Cardiac muscle cell (in vitro differentiated cells and primary cell): ENCODE data around the gene TES. TPM values are rescaled to one million over a fixed set of nuclear protein-coding genes. Genes with fewer than 3 reads are reported as not detected.

Source experiments
- DNase-seq, 2 donors: peaks; one replicate each; pipeline versions ENCODE4 v3.0.0 to v3.0.0-alpha.2; 2010 to 2017; ENCODE audit warnings: low read depth in 1 of 2, low spot score in 1 of 2
- H3K27ac ChIP-seq: fragments of 200-600 bp; sonication (generic); 2 replicates; pipeline ENCODE4 v1.5.1; 2016
- H3K27me3 ChIP-seq: fragments of 200-600 bp; sonication (generic); 2 replicates; pipeline ENCODE4 v1.6.0; 2016; ENCODE audit warnings: control low read depth
- H3K36me3 ChIP-seq: fragments of 200-600 bp; sonication (generic); 2 replicates; pipeline ENCODE4 v1.5.1; 2016; ENCODE audit warnings: control low read depth
- H3K4me1 ChIP-seq: fragments of 200-600 bp; sonication (generic); 2 replicates; pipeline ENCODE4 v1.8.1; 2017; ENCODE audit warnings: low read depth, mild to moderate bottlenecking, mixed run types
- H3K4me3 ChIP-seq: fragments of 200-600 bp; sonication (generic); 2 replicates; pipeline ENCODE4 v1.5.1; 2016; ENCODE audit warnings: mild to moderate bottlenecking
- H3K9me3 ChIP-seq: fragments of 200-600 bp; sonication (generic); 2 replicates; pipeline ENCODE4 v1.5.1; 2017; ENCODE audit warnings: low read depth, mild to moderate bottlenecking, control low read depth
- CTCF ChIP-seq: IDR thresholded peaks from 2 replicates; pipeline ENCODE4 v1.5.1; 2012; ENCODE audit warnings: low read depth, mild to moderate bottlenecking, low read length
- polyA plus RNA-seq: library from polyadenylated mRNA; unstranded; fragments of >200 nt; fragmentation: Nextera tagmentation; extraction: Ambion mirVana; gene quantifications from 2 replicates; pipeline ENCODE4 v1.2.1, GENCODE V29; 2016
- total RNA-seq: library from RNA; depleted of rRNA; stranded (reverse); fragments of >200 nt; gene quantifications from 2 replicates; pipeline ENCODE4 v1.2.3, GENCODE V29; 2016

The TES gene
- total and polyA plus RNA-seq, 2 experiments from 2014 or later = 13.4 to 29.1 TPM

GRCh38 chr7:116236020-116236630 lies 25.8 kb downstream of the TES start:
- peak; percentile 62 to 72 for DNase-seq
- no peaks in the 10 kb centered on the region for H3K36me3 ChIP-seq
- no peak overlapping the region for H3K27ac ChIP-seq
- H3K4me1 ChIP-seq = no peaks in the 10 kb centered on the region
- H3K9me3 ChIP-seq = no peaks in the 10 kb centered on the region
- peak; percentile 46 for TF ChIP-seq CTCF
- H3K27me3 ChIP-seq = no peaks in the 10 kb centered on the region
- H3K4me3 ChIP-seq = no peak overlapping the region

GRCh38 chr7:116239020-116239419 lies 28.7 kb downstream of the TES start:
- DNase-seq = no peak
- H3K4me1 ChIP-seq = no peaks in the 10 kb centered on the region
- no peak overlapping the region for H3K4me3 ChIP-seq
- no peaks in the 10 kb centered on the region for H3K27me3 ChIP-seq
- no peak for TF ChIP-seq CTCF
- H3K36me3 ChIP-seq = no peaks in the 10 kb centered on the region
- no peak overlapping the region for H3K27ac ChIP-seq
- H3K9me3 ChIP-seq = no peaks in the 10 kb centered on the region

- no peak overlapping the region for H3K4me3 ChIP-seq
- no peaks in the 10 kb centered on the region for H3K4me1 ChIP-seq
- H3K27me3 ChIP-seq = no peaks in the 10 kb centered on the region
- no peak for DNase-seq
- H3K9me3 ChIP-seq = no peaks in the 10 kb centered on the region
- H3K36me3 ChIP-seq = no peaks in the 10 kb centered on the region
- H3K27ac ChIP-seq = no peak overlapping the region
- TF ChIP-seq CTCF = no peak
Measured at GRCh38 chr7:116239434-116239833, 29.1 kb downstream of the TES start.

GRCh38 chr7:116240024-116240668 lies 29.8 kb downstream of the TES start:
- H3K36me3 ChIP-seq = no peaks in the 10 kb centered on the region
- no peaks in the 10 kb centered on the region for H3K4me1 ChIP-seq
- H3K27ac ChIP-seq = no peak overlapping the region
- no peak for DNase-seq
- no peak overlapping the region for H3K4me3 ChIP-seq
- TF ChIP-seq CTCF = no peak
- no peaks in the 10 kb centered on the region for H3K9me3 ChIP-seq
- no peaks in the 10 kb centered on the region for H3K27me3 ChIP-seq

- no peaks in the 10 kb centered on the region for H3K4me1 ChIP-seq
- DNase-seq = no peak
- H3K9me3 ChIP-seq = no peaks in the 10 kb centered on the region
- no peaks in the 10 kb centered on the region for H3K27me3 ChIP-seq
- TF ChIP-seq CTCF = no peak
- no peak overlapping the region for H3K4me3 ChIP-seq
- H3K36me3 ChIP-seq = no peaks in the 10 kb centered on the region
- H3K27ac ChIP-seq = no peak overlapping the region
Measured at GRCh38 chr7:116241291-116241690, 31.0 kb downstream of the TES start.
